NCI-H345 (cell line): ENCODE measurements around the gene PLA2G2F.

Source experiments
- DNase-seq: peaks from one replicate; lab custom pipeline; 2025; lab: John Stamatoyannopoulos, UW

The PLA2G2F gene, protein sequence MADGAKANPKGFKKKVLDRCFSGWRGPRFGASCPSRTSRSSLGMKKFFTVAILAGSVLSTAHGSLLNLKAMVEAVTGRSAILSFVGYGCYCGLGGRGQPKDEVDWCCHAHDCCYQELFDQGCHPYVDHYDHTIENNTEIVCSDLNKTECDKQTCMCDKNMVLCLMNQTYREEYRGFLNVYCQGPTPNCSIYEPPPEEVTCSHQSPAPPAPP

DNA sequence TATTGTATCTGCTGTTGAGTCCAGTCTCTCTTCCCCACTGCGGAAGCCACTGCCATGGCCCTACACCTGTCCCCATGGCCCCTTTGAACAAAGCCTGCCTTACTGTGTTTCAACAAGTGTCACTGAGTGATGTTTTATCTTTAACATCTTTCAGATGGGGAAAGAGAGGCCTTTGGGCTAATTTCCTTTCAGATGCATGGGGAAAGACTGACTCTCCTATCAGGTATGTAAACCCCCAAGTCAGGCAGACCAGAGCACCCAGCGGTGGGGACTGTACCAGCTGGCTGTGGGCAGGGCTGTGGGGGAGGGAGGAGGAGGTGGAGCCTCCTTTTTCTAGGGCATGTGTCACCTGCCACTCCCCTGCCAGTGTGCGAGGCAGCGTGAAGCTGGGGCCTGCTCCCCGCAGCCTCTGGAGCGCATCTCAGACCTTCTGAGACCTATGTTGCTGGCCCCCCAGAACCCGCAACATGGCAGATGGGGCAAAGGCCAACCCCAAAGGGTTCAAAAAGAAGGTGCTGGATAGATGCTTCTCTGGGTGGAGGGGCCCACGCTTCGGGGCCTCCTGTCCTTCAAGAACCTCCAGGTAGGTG is at the start of gene PLA2G2F:
TSS of gene PLA2G2F (plus strand) at position 363 of the 590 bp plus-strand sequence. CDS start at position 468, 105 bp downstream.
- no peak for DNase-seq

DNA sequence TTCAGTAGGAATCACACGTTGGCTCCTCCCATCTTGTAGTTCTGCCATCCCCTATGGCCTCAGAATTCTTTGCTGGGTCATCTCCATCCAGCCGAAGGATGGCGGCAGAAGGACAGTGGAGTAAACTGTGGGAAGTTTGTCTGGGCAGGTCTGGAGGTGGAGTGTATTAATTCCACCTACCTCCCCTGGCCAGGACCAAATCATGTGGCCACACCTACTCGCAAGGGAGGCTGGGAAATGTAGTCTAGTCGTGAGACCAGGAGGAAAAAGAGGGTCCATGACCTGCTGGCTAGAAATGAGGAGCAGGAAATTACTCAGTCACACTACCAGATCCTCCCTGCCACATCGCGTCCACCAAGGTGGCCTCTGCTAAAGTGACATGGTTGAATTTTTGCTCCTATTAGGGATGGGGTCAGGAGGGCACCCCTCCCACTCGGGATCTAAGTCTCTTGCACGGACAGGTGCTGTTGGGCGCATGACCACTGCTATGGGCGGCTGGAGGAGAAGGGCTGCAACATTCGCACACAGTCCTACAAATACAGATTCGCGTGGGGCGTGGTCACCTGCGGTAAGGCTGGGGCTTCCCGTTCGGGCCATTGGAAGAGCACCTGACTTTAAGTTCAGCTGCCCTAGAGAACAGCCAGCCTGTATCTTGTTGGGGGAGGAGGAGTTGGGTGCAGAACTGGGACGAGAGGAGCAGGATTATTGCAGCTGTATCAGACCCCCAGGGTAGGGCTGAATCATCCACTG is 49.6 kb upstream of the PLA2G2F start:
- no peak for DNase-seq

DNA sequence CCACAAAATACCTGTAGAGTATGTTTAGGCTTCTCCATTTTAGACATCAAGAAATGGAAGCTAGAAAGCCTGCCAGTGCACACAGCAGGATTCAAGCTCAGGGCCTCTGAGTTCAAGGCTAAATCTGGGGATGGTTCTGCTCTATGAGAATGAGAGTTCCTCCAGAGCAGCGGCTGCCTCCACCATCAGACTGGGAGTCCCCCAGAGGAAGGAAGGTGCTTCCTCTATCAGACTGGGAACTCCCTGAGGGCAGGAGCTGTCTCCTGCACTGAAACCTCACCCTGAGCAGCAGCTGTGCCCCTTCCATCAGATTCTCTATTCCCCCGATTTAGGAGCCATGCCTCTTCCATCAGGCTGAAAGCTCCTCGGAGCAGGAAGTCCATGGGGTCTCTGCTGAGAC is 49.0 kb upstream of the PLA2G2F start:
- no peak for DNase-seq

DNA sequence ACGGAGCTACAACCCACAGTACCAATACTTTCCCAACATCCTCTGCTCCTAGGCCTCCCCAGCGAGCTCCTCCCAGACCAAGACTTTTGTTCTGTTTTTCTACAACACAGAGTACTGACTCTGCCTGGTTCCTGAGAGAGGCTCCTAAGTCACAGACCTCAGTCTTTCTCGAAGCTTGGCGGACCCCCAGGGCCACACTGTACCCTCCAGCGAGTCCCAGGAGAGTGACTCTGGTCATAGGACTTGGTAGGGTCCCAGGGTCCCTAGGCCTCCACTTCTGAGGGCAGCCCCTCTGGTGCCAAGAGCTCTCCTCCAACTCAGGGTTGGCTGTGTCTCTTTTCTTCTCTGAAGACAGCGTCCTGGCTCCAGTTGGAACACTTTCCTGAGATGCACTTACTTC is 48.5 kb upstream of the PLA2G2F start:
- DNase-seq = no peak

DNA sequence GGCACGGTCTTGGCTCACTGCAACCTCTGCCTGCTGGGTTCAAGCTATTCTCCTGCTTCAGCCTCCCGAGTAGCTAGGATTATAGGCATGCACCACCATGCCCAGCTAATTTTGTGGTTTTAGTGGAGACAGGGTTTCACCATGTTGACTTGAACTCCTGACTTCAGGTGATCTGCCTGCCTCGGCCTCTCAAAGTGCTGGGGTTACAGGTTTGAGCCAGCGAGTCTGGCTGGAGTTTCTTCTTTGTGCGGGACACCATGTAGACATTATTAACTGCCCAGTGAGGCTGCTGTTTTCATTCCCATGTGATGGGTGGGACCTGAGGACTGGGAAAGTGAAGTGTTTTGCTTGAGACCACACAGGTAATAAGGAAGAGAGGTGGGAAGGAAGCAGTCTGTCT is 45.8 kb upstream of the PLA2G2F start:
- no peak for DNase-seq

GRCh38 chr1:20093940-20094391 is 45.2 kb upstream of the PLA2G2F start:
- DNase-seq = no peak

DNA sequence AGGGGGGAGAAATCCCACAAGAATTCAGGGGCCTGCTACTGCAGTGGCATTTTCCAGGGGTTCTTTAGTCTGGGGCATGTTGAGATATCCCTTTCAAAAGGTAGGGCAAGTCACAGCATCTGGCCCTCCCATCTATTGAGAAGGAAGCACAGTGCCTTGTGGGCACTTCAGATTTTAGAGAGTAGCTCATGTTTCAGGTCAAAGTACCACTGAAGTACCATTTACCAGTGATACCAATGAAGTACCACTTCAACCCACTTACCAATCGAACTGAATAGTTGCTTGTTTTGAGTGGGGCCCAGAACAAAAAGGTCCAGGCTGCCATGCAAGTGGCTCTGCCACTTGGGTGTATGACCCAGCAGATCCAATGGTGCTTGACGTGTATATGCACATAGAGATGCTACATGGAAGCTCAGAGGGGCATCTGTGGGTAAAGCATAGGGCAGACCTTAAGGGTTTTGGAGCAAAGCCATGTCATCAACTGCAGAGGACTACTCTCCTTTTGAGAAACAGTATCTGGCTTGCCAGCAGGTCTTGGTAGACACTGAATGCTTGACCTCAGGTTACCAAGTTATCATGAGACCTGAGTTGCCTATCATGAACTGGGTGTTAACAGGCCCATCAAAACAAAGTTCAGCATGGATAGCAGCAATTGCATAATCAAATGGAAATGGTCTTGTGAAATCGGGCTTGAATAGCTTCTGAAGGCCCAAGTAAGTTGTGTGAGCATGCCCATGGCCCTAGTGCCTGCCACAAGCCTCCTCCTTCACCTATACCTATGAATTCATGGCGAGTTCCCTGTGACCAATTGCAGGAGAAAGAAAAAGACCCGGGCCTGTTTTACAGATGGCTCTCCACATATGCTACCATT is 43.3 kb upstream of the PLA2G2F start:
- DNase-seq = peak; percentile 51

GRCh38 chr1:20096840-20097447 is 42.2 kb upstream of the PLA2G2F start:
- DNase-seq = no peak

GRCh38 chr1:20099533-20099932 is 39.6 kb upstream of the PLA2G2F start:
- no peak for DNase-seq

DNA sequence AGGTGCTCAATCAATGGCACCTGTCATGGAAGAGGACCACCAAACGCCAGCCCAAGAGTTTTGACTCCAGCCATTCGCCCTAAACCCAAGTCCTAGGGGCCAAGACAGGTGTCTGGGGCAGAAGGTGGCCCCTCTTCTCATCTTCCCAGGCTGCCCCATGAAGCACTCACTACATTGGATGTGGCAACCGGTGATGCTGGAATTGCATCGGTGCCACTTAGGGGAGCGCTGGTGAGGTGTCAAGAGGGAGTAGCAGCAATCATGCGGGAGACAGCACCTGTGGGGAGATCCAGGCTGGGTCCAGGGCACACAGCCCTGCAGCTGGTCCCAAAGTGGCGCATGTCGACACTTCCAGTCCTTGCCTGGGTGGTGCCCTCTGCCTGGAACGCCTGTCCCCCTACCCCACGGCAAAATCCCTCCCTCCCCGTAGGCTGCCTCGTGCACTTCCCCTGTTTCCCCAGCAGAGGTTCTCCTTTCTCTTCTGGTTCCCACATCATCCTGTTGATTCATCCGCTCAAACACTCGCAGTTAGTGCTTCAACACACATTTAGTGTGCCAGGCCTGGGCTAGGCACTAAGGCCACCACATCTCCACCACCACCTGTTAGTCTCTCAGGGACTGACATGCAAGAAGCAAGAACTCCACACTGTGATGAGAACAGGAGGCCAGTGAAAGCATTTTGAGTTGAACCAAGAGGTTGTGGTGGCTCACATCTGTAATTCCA is 38.3 kb upstream of the PLA2G2F start:
- DNase-seq = peak; percentile 41

DNA sequence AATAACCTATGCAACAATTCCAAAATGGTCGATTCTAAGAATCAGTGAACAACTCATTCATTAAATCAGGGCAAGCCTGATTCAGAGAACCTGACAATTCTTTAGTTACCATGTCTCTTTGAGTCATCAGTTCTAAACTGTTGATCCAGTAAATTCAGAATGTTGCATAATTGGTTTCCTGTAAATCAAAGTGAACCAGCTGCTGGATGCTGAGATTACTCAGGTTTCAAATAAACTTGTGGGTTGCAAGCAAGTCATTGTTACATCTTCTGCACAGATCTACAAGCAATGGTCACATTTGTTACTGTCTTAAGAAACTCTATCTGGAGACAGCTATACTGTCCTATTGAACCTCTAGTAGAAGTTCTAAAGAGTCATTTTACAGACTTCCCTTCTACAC is 36.2 kb upstream of the PLA2G2F start:
- DNase-seq = no peak

- DNase-seq = no peak
Observed at GRCh38 chr1:20105856-20106255, 33.3 kb upstream of the PLA2G2F start.

- DNase-seq = no peak
Observed at GRCh38 chr1:20107351-20107750, 31.8 kb upstream of the PLA2G2F start.

- DNase-seq = no peak
Observed at GRCh38 chr1:20107796-20108195, 31.3 kb upstream of the PLA2G2F start.

GRCh38 chr1:20108366-20109123 is 30.6 kb upstream of the PLA2G2F start:
- DNase-seq = no peak

- no peak for DNase-seq
Observed at GRCh38 chr1:20109223-20109856, 29.8 kb upstream of the PLA2G2F start.

DNA sequence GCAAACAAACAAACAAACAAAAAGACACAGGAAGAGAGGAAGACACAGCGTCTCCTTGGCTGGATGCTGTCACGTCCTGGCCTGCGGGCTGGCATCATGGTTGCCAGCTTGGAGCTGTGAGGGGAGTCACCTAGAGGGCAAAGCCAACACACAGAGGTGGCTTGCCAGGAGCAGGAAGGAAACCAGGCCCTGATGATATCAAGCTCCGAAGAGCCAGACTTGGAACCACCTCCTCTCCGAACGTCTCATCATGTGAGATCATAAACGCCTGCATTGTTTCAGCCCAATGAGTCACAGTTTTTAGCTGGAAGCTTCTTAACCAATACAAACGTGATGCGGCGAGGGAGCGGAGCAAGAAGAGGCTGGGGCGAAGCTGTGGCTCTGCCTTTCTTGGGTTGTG is 28.4 kb upstream of the PLA2G2F start:
- DNase-seq = no peak

- no peak for DNase-seq
Observed at GRCh38 chr1:20111452-20111851, 27.7 kb upstream of the PLA2G2F start.

DNA sequence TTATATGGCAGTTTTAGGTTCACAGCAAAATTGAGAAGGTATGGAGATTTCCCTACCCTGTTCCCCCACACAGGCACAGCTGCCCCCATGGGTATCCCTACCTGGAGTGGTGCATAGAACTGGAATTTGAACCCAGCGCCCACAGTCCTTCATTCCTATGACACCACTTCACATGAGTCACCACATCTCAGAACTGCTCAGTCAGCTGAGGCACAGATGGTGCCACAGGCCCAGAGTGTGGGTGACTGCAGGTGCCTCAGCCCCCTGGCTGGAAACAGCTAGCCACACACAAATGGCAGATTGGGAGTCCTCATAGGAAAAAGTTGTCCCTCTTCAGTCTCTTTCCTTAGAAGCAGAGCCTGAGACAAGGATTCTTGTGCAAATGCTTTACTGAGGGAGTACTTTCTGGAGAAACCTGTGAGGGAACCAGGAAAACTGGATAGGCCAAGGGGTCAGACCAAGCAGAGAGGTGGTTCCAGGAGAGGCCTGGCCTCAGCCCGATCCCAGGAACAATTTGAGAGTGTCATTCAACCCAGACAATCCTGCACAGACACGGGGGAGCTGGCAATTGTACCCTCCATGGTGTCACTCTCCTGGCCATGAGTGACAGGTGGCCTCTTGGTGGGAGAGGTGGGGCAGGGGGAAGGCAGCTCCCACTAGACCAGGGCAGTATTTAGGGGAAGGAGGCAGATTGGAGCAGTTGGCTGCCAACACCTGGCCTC is 26.7 kb upstream of the PLA2G2F start:
- DNase-seq = no peak
